Measurements from ENCODE around the gene PPFIA1.

DNA sequence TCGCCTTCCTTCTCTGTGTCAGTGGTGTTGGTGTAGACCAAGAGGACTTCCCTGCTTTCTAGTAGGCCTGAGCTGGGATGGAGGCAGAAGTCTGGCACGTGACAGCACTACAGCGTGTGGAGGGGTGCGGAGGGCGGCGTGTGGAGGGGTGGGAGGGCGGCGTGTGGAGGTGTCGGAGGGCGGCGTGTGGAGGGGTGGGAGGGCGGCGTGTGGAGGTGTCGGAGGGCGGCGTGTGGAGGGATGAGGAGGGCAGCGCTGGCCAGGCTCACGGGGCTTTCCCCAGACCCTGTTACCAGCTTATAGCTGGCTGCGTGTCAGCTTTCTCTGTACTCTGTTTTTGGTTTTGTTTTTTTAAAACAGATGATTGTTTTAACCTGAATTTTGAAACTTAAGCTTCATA is 82.1 kb downstream of the PPFIA1 start:
- TF ChIP-seq, protein P1, sequence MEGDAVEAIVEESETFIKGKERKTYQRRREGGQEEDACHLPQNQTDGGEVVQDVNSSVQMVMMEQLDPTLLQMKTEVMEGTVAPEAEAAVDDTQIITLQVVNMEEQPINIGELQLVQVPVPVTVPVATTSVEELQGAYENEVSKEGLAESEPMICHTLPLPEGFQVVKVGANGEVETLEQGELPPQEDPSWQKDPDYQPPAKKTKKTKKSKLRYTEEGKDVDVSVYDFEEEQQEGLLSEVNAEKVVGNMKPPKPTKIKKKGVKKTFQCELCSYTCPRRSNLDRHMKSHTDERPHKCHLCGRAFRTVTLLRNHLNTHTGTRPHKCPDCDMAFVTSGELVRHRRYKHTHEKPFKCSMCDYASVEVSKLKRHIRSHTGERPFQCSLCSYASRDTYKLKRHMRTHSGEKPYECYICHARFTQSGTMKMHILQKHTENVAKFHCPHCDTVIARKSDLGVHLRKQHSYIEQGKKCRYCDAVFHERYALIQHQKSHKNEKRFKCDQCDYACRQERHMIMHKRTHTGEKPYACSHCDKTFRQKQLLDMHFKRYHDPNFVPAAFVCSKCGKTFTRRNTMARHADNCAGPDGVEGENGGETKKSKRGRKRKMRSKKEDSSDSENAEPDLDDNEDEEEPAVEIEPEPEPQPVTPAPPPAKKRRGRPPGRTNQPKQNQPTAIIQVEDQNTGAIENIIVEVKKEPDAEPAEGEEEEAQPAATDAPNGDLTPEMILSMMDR (IDR thresholded peaks at IDR 0.05) = no peak
- no peak for TF ChIP-seq POLR2A (IDR thresholded peaks at IDR 0.05)

All from esophagus squamous epithelium (tissue), 4 donors.